Cardiac muscle cell (in vitro differentiated cells and primary cell): Measurements from ENCODE around the gene PHACTR3. TPM values are rescaled to one million over a fixed set of nuclear protein-coding genes. Genes with fewer than 3 reads are reported as not detected.

Experiments
- DNase-seq, 2 donors: peaks; one replicate each; pipeline versions ENCODE4 v3.0.0 to v3.0.0-alpha.2; 2010 to 2017; ENCODE audit warnings: low read depth in 1 of 2, low spot score in 1 of 2
- H3K27ac ChIP-seq: fragments of 200-600 bp; sonication (generic); 2 replicates; pipeline ENCODE4 v1.5.1; 2016
- H3K27me3 ChIP-seq: fragments of 200-600 bp; sonication (generic); 2 replicates; pipeline ENCODE4 v1.6.0; 2016; ENCODE audit warnings: control low read depth
- H3K36me3 ChIP-seq: fragments of 200-600 bp; sonication (generic); 2 replicates; pipeline ENCODE4 v1.5.1; 2016; ENCODE audit warnings: control low read depth
- H3K4me1 ChIP-seq: fragments of 200-600 bp; sonication (generic); 2 replicates; pipeline ENCODE4 v1.8.1; 2017; ENCODE audit warnings: low read depth, mild to moderate bottlenecking, mixed run types
- H3K4me3 ChIP-seq: fragments of 200-600 bp; sonication (generic); 2 replicates; pipeline ENCODE4 v1.5.1; 2016; ENCODE audit warnings: mild to moderate bottlenecking
- H3K9me3 ChIP-seq: fragments of 200-600 bp; sonication (generic); 2 replicates; pipeline ENCODE4 v1.5.1; 2017; ENCODE audit warnings: low read depth, mild to moderate bottlenecking, control low read depth
- polyA plus RNA-seq: library from polyadenylated mRNA; unstranded; fragments of >200 nt; fragmentation: Nextera tagmentation; extraction: Ambion mirVana; gene quantifications from 2 replicates; pipeline ENCODE4 v1.2.1, GENCODE V29; 2016
- total RNA-seq: library from RNA; depleted of rRNA; stranded (reverse); fragments of >200 nt; gene quantifications from 2 replicates; pipeline ENCODE4 v1.2.3, GENCODE V29; 2016
- TF ChIP-seq, protein P1 (sequence below): IDR thresholded peaks from 2 replicates; pipeline ENCODE4 v1.5.1; 2012; ENCODE audit warnings: low read depth, mild to moderate bottlenecking, low read length

PHACTR3 gene
- total and polyA plus RNA-seq, 2 experiments from 2014 or later = 0.55 to 17.0 TPM

DNA sequence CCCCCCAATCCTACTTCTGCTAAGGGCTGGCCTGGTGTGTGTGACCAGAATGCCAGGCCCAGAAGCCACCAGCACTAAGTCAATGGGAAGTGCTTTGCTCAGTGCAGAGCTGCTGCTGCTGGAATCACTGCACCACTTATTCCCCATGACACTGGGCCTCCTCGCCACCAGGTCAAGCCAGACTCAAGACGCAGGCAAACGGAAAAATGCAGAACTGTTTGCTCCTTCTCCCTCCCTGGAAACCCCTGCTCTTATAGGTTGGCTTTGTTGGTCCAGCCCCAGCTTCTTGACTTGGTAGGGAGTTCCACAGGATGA, 121.9 kb downstream of the PHACTR3 start:
- Histone ChIP-seq H3K27me3 (no peaks in the 10 kb centered on the region), H3K4me1 (no peaks in the 10 kb centered on the region), H3K36me3 (no peaks in the 10 kb centered on the region), H3K4me3 (no peak overlapping the region), H3K27ac (no peak overlapping the region), H3K9me3 (no peaks in the 10 kb centered on the region)
- TF ChIP-seq, protein P1, sequence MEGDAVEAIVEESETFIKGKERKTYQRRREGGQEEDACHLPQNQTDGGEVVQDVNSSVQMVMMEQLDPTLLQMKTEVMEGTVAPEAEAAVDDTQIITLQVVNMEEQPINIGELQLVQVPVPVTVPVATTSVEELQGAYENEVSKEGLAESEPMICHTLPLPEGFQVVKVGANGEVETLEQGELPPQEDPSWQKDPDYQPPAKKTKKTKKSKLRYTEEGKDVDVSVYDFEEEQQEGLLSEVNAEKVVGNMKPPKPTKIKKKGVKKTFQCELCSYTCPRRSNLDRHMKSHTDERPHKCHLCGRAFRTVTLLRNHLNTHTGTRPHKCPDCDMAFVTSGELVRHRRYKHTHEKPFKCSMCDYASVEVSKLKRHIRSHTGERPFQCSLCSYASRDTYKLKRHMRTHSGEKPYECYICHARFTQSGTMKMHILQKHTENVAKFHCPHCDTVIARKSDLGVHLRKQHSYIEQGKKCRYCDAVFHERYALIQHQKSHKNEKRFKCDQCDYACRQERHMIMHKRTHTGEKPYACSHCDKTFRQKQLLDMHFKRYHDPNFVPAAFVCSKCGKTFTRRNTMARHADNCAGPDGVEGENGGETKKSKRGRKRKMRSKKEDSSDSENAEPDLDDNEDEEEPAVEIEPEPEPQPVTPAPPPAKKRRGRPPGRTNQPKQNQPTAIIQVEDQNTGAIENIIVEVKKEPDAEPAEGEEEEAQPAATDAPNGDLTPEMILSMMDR = no peak
- DNase-seq = no peak

DNA sequence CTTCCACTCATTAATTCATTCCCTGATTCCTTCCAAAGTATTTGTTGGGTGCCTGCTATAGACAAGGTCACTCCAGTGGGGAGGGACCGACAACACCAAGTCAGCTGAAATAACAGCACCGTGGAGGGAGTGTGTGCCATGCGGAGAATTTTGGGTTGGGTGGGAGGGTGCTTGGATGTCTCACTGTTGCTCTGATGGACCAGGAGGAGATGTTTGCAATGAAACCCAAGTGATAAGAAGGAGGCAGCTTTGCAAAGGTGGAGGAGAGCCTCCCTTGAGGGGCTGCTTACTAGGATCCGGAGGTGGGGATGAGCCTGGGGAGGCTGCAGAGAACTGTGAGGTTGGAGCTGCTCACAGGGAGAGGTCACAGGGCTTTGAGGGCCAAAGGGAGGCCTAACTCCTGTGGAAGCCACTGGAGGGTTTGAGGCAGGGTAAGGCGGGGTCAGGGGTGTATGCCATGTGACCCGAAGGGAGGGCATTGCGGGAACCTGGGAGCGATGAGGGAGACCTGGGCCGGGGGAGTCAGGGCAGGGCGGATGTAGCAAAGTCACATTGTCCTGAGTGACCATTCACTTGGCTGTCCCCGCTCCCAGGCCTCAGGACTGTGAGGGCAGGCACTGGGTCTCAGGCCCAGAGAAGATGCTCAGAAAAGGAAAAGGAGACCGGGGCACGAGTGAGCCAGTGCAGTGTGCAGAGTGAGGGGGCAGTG, 124.5 kb downstream of the PHACTR3 start:
- Histone ChIP-seq H3K4me1 (no peaks in the 10 kb centered on the region), H3K27me3 (no peaks in the 10 kb centered on the region), H3K27ac (no peak overlapping the region), H3K9me3 (no peaks in the 10 kb centered on the region), H3K36me3 (no peaks in the 10 kb centered on the region), H3K4me3 (no peak overlapping the region)
- TF ChIP-seq, protein P1 = no peak
- no peak for DNase-seq

DNA sequence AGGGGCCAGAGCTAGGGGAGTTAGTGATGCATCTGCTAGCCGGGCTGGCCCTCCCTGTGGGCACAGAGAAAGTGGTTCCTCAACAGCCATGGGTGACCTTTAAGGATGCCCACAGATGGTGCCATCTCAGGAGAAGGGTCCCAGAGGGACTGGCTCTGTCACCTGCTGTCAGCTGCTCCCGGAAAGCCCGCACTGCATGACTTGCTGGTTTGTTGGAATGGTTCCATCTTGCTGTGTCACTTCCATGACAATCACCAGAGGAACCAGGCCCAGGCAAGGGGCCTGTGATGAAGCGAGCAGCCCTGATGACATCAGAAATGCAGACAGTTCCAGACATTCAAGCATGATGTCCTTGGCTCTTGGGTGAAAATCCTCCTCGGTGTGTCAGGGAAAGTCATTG, 125.2 kb downstream of the PHACTR3 start:
- TF ChIP-seq, protein P1 = no peak
- Histone ChIP-seq H3K36me3 (no peaks in the 10 kb centered on the region), H3K9me3 (no peaks in the 10 kb centered on the region), H3K27ac (no peak overlapping the region), H3K27me3 (no peaks in the 10 kb centered on the region), H3K4me1 (no peaks in the 10 kb centered on the region), H3K4me3 (no peak overlapping the region)
- no peak for DNase-seq

DNA sequence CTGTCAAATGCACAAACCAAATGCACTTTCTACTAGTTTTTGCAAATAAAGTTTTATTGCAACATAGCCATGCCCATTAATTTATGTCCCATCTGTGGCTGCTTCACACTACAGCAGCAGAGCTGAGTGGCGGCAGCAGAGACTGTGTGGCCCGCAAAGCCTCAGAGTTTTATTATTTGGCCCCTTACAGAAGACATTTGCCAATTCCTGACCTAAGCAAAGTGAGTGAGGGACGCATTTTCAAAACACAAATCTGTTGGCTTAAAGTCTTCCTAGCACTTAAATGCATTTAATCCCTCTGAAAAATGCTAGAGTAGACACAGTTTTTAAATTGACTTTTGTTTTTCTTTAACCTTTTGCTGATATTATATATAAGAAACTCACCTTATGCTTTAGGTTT, 126.4 kb downstream of the PHACTR3 start:
- no peak overlapping the region for H3K27ac ChIP-seq
- no peak for DNase-seq
- no peak overlapping the region for H3K4me3 ChIP-seq

DNA sequence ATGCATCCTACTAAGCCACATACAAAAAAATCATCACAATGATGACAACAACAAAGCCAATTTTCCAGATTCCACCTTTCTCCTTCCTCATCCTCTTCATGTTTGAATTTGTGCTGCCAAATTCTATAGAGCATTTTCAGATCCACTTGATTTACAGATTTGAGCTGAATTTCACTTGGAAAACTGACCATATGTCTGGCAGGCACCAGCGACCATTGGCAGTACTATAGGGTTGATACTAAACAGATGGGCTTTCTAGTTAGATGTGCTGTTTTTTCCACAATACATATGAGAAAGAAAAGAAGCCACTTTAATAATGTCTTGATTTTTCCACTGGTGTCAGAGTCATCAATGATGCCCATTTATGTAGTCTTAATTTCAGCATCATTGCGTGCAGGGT, 127.0 kb downstream of the PHACTR3 start:
- H3K27ac ChIP-seq = no peak overlapping the region
- no peak for DNase-seq
- H3K4me1 ChIP-seq = no peaks in the 10 kb centered on the region
- TF ChIP-seq, protein P1 = no peak
- no peaks in the 10 kb centered on the region for H3K9me3 ChIP-seq
- no peaks in the 10 kb centered on the region for H3K36me3 ChIP-seq
- no peak overlapping the region for H3K4me3 ChIP-seq
- H3K27me3 ChIP-seq = no peaks in the 10 kb centered on the region

More for the DNA sequence above, 126.4 kb downstream of the PHACTR3 start:
- TF ChIP-seq, protein P1 = no peak
- no peaks in the 10 kb centered on the region for H3K4me1 ChIP-seq
- no peaks in the 10 kb centered on the region for H3K9me3 ChIP-seq
- H3K27me3 ChIP-seq = no peaks in the 10 kb centered on the region
- H3K36me3 ChIP-seq = no peaks in the 10 kb centered on the region
